Peyer's patch (tissue), 4 donors: ENCODE measurements around the gene PSD4.

ENCODE experiments used
- POLR2A ChIP-seq, 2 donors: fragments of 450-650 bp; IDR thresholded peaks; one replicate each; pipeline ENCODE4 v1.5.1; 2017; ENCODE audit warnings: antibody characterized with exemption in 2 of 2, mild to moderate bottlenecking in 2 of 2, moderate library complexity in 2 of 2
- TF ChIP-seq, protein P1 (sequence below), 6 experiments: fragments of 450-650 bp in 4 of 6; fragments of 200-600 bp in 2 of 6; sonication (generic) in 1 of 6; IDR thresholded peaks; one replicate each; pipeline ENCODE4 v1.5.1; 2017 to 2019; ENCODE audit warnings: antibody characterized with exemption in 6 of 6, mild to moderate bottlenecking in 3 of 6, moderate library complexity in 1 of 6

DNA sequence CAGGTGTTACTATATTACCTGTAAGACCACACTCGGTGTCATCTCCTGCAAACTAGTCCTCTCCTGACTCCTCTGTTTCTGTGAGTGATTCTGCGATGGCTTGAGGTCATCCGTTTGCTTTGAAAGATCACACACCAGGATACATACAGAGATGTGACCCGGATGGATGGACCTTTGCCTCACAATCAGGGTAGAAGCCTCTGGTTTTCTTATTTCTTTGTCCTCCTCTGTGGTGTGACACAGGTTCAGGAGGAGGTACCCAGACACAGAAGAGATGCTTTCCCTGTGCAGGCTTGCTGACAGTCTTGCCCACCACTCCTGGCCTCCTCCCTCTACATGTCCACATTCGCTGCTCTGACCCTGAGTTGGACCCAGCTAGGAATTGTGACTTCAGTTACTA is 34.6 kb downstream of the PSD4 start:
- TF ChIP-seq, protein P1, sequence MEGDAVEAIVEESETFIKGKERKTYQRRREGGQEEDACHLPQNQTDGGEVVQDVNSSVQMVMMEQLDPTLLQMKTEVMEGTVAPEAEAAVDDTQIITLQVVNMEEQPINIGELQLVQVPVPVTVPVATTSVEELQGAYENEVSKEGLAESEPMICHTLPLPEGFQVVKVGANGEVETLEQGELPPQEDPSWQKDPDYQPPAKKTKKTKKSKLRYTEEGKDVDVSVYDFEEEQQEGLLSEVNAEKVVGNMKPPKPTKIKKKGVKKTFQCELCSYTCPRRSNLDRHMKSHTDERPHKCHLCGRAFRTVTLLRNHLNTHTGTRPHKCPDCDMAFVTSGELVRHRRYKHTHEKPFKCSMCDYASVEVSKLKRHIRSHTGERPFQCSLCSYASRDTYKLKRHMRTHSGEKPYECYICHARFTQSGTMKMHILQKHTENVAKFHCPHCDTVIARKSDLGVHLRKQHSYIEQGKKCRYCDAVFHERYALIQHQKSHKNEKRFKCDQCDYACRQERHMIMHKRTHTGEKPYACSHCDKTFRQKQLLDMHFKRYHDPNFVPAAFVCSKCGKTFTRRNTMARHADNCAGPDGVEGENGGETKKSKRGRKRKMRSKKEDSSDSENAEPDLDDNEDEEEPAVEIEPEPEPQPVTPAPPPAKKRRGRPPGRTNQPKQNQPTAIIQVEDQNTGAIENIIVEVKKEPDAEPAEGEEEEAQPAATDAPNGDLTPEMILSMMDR (IDR thresholded peaks at IDR 0.05): no peak
- no peak for TF ChIP-seq POLR2A (IDR thresholded peaks at IDR 0.05)
